UCSD-AML1 (cell line): ENCODE measurements around the gene CLSTN3.

Source experiments
- DNase-seq: peaks from one replicate; lab custom pipeline; 2025; ENCODE audit not compliant: unreplicated experiment; lab: John Stamatoyannopoulos, UW

CLSTN3 gene

GRCh38 chr12:7125632-7126227, 4.4 kb upstream of the CLSTN3 start:
- no peak for DNase-seq

- DNase-seq = no peak
These were observed 2.1 kb upstream of the CLSTN3 start for GRCh38 chr12:7127916-7128626.

- no peak for DNase-seq
These were observed 1.4 kb upstream of the CLSTN3 start, which contains the start of gene RBP5 for GRCh38 chr12:7128681-7129286. RBP5 (minus strand) TSS chr12:7128889; CDS start chr12:7128775, 114 bp downstream.

GRCh38 chr12:7129287-7129871, 792 bp upstream of the CLSTN3 start:
- DNase-seq = no peak

- DNase-seq = peak; percentile 71
These were observed 730 bp downstream of the CLSTN3 start for GRCh38 chr12:7130701-7131501.

GRCh38 chr12:7131502-7131866, 1.3 kb downstream of the CLSTN3 start:
- peak; percentile 75 for DNase-seq

GRCh38 chr12:7134396-7135166, 4.4 kb downstream of the CLSTN3 start:
- no peak for DNase-seq

GRCh38 chr12:7136071-7136470, 5.9 kb downstream of the CLSTN3 start:
- DNase-seq = no peak

GRCh38 chr12:7136676-7137075, 6.5 kb downstream of the CLSTN3 start:
- no peak for DNase-seq

- no peak for DNase-seq
These were observed 7.7 kb downstream of the CLSTN3 start for GRCh38 chr12:7137908-7138307.

- DNase-seq = no peak
These were observed 9.0 kb downstream of the CLSTN3 start for GRCh38 chr12:7139200-7139599.

- DNase-seq = no peak
These were observed 11.3 kb downstream of the CLSTN3 start for GRCh38 chr12:7141351-7142005.

- DNase-seq = peak; percentile 58
These were observed 12.0 kb downstream of the CLSTN3 start for GRCh38 chr12:7142056-7142644.

GRCh38 chr12:7142809-7143465, 12.8 kb downstream of the CLSTN3 start:
- no peak for DNase-seq

GRCh38 chr12:7143564-7143963, 13.4 kb downstream of the CLSTN3 start:
- no peak for DNase-seq

GRCh38 chr12:7144414-7145120, 14.4 kb downstream of the CLSTN3 start:
- no peak for DNase-seq

- no peak for DNase-seq
These were observed 15.5 kb downstream of the CLSTN3 start for GRCh38 chr12:7145671-7146070.

GRCh38 chr12:7146228-7146627, 16.1 kb downstream of the CLSTN3 start:
- DNase-seq = no peak
